Measurements from ENCODE around the gene ZNF385B. TPM values are rescaled to one million over a fixed set of nuclear protein-coding genes. Genes with fewer than 3 reads are reported as not detected.

The ZNF385B gene
- total RNA-seq, 2 experiments from 2014 or later: 113 to 178 TPM

DNA sequence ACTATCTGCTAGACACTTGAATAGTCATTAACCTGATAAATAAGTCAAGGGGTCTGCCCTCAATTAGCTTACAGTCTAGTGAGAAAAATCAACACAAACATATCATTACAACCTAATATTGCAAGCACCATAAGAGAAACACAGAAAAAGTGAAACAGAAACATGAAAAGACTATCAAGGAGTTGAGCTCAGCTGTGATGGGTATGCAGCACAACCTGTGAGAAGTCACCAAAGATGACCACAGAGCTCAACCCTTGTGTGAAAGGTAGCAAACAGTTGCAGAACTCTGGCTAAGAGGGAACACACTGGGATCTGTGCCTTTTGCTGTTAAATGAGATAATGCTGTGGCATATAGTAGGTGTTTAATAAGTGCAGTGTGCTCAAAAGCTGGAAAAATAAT is 11.7 kb downstream of the ZNF385B start:
- no peak for DNase-seq (ENCODE audit: low spot score)
- BruUV-seq (replicated peaks): no TSS peak

DNA sequence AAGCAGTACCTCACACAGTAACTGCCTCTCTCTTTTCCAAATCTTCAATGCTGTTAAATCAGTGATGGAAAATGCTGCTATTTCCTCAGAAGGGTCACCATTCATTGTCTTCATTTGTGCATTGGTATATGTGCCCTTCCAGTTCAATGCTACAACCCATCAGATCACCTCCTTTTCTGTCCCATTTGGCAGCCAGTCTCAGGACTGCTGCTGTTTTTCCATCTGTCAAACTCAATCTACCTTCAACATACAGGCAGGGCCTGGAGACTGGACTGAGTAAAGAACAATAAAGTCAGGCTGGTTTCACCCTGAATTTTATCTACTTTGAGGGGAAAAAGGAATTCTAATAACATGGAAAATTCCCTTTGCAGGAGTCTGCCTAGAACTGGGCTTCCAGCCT is 17.9 kb downstream of the ZNF385B start:
- peak overlapping the region; percentile 50 for H3K4me2 ChIP-seq (ENCODE audit: low read length)
- peaks cover 100% of the 10 kb centered on the region for H3K79me2 ChIP-seq (ENCODE audit: insufficient read depth, low read depth, low read length)
- peaks cover 48% of the 10 kb centered on the region for H3K4me1 ChIP-seq (ENCODE audit: insufficient read depth, low read length, poor library complexity, severe bottlenecking)
- no peak for DNase-seq (ENCODE audit: low spot score)
- no peak overlapping the region for H3K4me3 ChIP-seq (ENCODE audit: low read depth, low read length, poor library complexity, severe bottlenecking)
- H3K9me3 ChIP-seq (ENCODE audit: low read length): peaks cover 12% of the 10 kb centered on the region; the same call in 1 of the 2 replicates
- ChIA-PET CTCF (ENCODE audit: unreplicated experiment) (interaction anchor here (1.1 to 1.6 kb wide), 2 partner anchors 34 to 55 kb away, joined by 5 to 7 read pairs; no protein-coding TSS in a partner anchor), POLR2A (interaction anchor here (1.3 to 1.6 kb wide), 2 partner anchors 14 to 56 kb away, joined by 3 to 7 read pairs; no protein-coding TSS in a partner anchor)
- H3K27ac ChIP-seq (ENCODE audit: low read depth, low read length, poor library complexity, severe bottlenecking): peak overlapping the region; percentile 28
- TF ChIP-seq CTCF (conservative IDR thresholded peaks at IDR 0.05; ENCODE audit: low read length) (no peak), EZH2phosphoT487 (IDR thresholded peaks at IDR 0.05; ENCODE audit: borderline replicate concordance, low read depth, low read length) (no peak)
- H3K9me2 ChIP-seq (ENCODE audit: insufficient read depth, low read length): no peaks in the 10 kb centered on the region
- intact Hi-C loops (cut with micrococcal nuclease; ENCODE audit: unreplicated experiment): loop anchor here (2.0 to 10.0 kb wide), 2 partner anchors 161 to 233 kb away; partner anchors contain the start of gene CWC22
- H3K36me3 ChIP-seq (ENCODE audit: insufficient read depth, low read length): peaks cover 100% of the 10 kb centered on the region
- H4K20me1 ChIP-seq (ENCODE audit: insufficient read depth, low read length): peaks cover 59% of the 10 kb centered on the region; the same call in 1 of the 2 replicates
- no TSS peak for BruUV-seq (replicated peaks)
- H2AFZ ChIP-seq (ENCODE audit: low read length): no peak overlapping the region

More for the DNA sequence above, 11.7 kb downstream of the ZNF385B start:
- intact Hi-C loops (cut with micrococcal nuclease; ENCODE audit: unreplicated experiment): loop anchor here (10.0 kb wide), 1 partner anchor 155 kb away; the partner anchor contains the start of gene CWC22
- Histone ChIP-seq H3K36me3 (ENCODE audit: insufficient read depth, low read length) (peaks cover 99% of the 10 kb centered on the region), H3K4me3 (ENCODE audit: low read depth, low read length, poor library complexity, severe bottlenecking) (no peak overlapping the region), H3K79me2 (ENCODE audit: insufficient read depth, low read depth, low read length) (peaks cover 100% of the 10 kb centered on the region), H3K27ac (ENCODE audit: low read depth, low read length, poor library complexity, severe bottlenecking) (no peak overlapping the region), H3K9me3 (ENCODE audit: low read length) (peaks cover 24% of the 10 kb centered on the region; the same call in 1 of the 2 replicates), H4K20me1 (ENCODE audit: insufficient read depth, low read length) (peaks cover 14% of the 10 kb centered on the region; the same call in 1 of the 2 replicates), H3K9me2 (ENCODE audit: insufficient read depth, low read length) (no peaks in the 10 kb centered on the region), H2AFZ (ENCODE audit: low read length) (no peak overlapping the region), H3K4me1 (ENCODE audit: insufficient read depth, low read length, poor library complexity, severe bottlenecking) (peaks cover 39% of the 10 kb centered on the region), H3K4me2 (ENCODE audit: low read length) (no peak overlapping the region)
- ChIA-PET POLR2A (interaction anchor here (1.4 to 5.7 kb wide), 4 partner anchors 8 to 49 kb away, joined by 4 to 32 read pairs (median 4); no protein-coding TSS in a partner anchor), CTCF (ENCODE audit: unreplicated experiment) (interaction anchor here (1.1 kb wide), 1 partner anchor 27 kb away, joined by 3 read pairs; no protein-coding TSS in a partner anchor)
- no peak for TF ChIP-seq CTCF (conservative IDR thresholded peaks at IDR 0.05; ENCODE audit: low read length)
- no peak for TF ChIP-seq EZH2phosphoT487 (IDR thresholded peaks at IDR 0.05; ENCODE audit: borderline replicate concordance, low read depth, low read length)

Measured in OCI-LY7 (cell line).